DMS53 treated with DMSO at 0.1 percent for 48 hours (cell line): Measurements from ENCODE around the gene GALNT17.
"Not testable (repeated sequence)": the region's sequence is repeated elsewhere in the genome, so short reads cannot be mapped to it uniquely, and the experiment has no call there.

Experiments used
- DNase-seq: peaks from one replicate; lab custom pipeline; 2025; ENCODE audit not compliant: unreplicated experiment; lab: John Stamatoyannopoulos, UW

The GALNT17 gene

DNA sequence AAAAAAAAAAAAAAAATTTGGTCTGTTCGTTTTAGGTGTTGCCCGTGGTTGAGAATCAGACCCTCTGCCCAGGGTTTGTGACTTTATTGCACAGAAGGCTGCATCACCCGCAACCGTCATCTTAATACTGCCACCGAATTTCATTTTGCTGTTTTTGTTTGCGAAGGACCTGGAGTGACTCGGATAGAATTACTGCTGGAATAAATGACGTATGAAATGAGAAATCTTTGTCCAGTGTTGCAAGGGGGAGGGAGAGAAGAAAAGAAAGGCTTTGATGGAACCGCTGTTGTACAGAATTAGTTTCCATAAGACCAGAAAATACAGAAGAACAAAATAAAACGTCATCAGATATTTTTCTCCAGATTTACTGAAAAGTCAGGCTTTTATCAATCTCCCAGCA lies 103.3 kb downstream of the GALNT17 start:
- DNase-seq, result no peak

DNA sequence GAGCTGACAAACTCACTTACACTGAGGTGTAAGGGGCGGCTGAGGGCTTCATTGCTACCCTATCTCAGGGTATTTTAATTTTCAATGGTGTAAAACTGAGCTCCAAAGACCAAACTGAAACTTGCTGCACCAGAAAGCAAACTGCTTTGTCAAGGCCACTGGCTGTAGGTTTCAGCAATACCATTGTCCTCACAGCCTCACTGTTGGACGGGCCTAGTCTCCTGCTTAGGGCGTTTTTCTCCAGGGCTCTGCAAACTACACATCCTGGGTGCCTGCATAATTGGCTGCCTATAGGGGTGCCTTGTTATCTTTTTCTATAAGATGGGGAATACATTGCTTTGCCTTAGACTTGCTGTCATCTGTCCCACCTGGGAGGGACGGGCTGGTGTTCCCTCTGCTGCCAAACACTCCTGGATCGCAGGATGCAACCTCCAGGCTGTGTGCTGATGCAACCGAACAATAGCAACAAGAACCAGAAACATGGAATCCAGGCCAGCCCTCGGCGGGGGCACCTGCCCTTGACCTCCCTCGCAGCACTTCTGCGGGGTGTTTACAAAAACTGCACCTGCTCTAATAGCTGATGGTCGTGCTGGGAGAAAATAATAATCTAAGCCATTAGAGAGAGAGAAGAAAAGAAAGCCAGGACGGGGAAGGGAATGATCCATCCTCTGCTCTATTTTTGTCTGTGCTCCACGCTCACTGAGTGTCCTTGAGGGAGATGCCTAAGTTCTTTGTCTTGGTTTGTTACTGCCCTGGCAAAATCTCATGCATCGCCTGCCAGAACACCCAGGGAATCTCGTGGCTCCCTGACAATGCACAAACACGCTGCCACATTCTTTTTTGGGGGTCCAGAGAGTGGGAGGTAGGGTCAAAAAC lies 104.5 kb downstream of the GALNT17 start:
- DNase-seq, result no peak

DNA sequence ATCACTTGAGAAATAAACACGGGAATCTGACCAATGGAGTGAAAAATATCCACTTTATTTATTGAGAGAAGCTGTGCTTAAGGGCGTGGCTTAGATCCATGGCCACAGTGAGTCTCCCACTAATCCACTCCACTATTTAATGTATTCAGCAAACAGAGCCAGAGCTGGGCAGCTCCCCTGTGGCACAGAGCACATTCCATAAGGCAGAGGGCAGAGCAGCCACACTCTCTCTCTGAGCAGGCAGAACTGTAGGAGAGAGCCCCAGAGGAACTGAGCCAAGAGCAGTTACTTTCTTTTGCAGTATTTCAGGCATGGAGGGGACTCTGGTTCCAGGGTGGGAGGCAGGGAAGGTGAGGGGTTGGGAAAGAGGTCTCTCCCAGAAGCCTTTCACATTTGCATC lies 106.0 kb downstream of the GALNT17 start:
- no peak for DNase-seq

DNA sequence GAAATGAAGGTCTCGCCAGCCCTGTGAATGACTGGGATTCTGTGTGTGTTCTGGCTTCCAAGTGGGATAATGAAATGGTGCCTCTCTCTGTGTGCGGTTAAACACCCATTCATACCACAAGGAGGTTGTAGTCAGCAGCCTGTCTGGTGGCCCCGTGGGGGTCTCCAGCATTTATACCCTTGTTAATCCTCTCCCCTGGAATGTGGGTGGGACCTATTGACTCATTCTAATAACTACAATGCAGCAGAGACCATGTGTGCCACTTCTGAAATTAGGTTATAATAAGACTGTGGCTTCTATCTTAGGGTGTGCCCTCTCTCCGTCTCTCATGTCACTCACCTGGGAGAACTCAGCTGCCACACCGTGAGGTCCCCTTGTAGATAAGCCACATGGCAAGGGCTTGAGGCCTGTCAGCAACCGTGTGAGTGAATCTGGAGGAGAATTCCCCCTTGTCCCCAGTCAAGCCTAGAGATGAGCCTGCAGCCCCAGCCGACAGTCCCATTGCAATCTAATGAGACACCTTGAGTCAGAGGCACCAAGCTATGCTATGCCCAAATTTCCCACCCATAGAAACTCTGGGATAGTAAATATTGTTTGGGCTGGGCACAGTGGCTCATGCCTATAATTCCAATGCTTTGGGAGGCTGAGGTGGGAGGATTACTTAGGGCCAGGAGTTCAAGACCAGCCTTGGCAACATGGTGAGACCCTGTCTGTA lies 106.8 kb downstream of the GALNT17 start:
- DNase-seq, result no peak

DNA sequence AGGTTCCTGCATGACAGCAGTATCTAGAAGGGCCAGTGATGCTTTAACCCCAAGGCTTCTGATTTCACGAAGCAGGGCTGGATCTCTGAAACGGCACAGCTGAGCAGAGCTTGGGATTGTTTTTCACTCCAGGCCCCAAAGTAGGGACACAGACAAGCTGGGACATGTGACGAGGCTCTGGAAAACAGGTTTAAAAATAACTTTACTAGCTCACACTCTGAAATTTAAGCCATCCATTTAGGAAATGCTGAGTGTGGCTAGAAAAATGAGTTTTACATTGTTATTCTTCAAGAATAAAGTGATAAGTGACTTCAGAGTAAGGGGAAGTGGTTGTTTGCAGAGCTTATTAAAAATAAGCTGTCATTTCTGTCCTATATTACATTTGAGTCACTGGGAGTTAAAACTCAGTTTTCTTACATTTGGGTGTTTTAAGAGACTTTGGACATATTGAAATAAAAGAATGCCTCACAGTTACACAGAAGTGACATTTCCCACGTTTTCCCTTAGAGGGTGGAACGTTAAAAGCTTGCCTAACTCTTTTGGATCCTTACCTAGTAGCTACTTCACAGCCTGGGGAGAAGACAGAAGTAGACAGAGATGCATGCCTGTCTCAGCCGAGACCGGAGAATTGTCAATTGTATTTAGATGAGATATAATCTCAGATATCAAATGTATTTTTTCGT lies 107.8 kb downstream of the GALNT17 start:
- no peak for DNase-seq

DNA sequence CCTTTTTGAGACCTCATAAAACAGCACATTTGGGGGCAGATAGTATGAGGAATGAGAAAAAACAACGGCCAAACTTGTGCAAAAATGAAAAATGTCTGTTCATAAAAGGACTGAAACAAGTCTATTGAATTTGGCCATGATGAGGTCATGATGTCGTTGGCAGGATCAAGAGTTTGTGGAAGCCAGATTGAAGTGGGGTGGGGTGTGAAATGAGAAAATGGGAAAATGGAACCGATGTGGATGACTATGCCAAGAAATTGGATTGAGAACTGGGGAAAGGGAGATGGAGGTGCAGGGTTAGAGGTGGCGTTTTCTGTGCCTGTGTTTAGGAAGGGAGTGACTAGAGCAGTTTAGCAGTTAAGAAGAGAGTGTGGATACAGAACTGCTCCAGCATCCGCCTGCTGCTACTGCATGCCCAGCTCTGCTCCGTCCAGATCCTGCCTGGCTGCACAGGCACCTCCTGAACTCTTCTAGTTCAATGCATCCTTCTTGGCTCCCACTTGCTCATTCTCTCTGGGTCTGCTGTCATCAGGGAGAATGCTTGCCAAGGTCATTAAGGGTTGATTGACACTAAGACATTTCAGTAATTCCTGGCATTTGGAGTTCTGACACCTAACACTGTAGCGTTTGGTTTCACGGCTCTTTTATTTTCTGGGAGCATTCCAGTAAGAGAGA lies 111.9 kb downstream of the GALNT17 start:
- no peak for DNase-seq

DNA sequence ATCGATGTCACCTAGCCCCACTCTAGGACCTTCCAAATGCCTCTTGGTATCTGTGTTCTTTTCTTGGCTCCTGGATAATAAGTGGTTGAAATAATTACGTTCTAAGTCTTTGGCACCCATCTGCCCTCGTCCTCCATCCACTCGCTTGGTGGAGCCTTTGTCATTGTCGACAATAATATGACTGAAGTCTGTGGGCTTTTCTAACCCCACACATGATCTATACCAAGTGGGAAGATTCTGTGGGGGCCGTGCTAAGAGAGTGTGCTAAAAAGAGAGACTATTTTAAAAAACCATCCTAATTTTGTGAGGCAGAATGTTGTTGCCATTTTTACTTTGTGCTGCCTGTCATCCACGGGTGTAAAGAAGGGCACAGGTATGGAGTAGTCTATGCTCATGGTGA lies 113.1 kb downstream of the GALNT17 start:
- DNase-seq, result no peak

DNA sequence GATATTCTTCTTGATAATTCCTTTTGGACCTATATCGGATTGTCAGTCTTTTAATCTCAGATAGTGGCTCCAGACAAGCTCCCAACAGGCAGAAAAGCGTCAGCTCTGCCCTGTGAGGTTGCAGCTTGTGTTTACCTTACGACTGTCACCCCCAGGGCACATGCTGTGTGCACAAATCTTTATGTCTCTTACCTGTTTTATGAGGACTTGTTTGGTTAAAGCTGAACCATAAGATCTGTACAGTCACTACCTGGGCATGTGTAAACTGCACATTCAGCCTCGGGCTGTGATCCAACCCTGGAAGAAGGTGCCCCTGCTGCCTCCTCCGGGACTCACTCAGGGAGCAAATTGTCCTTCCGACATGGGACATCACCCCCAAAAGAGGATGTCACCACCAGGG lies 119.8 kb downstream of the GALNT17 start:
- DNase-seq, result no peak

DNA sequence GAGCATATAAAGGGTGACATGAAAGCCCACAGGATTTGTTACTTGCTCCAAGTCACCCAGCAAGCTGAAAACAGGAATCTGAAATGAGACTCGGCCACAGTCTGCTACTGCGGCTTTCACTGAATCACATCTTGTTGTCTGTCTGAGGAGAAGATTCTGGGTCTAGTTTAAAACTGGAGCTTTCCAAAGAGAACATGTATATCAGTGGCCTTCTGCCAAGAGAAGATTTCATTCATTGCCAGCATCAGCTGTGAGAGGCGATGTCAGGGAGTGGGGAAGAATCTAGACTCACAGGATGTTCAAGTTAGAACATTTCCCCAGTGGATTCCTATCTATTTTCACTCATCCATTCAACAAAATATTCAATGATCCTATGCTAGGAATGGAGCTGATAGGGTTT lies 122.8 kb downstream of the GALNT17 start:
- no peak for DNase-seq

DNA sequence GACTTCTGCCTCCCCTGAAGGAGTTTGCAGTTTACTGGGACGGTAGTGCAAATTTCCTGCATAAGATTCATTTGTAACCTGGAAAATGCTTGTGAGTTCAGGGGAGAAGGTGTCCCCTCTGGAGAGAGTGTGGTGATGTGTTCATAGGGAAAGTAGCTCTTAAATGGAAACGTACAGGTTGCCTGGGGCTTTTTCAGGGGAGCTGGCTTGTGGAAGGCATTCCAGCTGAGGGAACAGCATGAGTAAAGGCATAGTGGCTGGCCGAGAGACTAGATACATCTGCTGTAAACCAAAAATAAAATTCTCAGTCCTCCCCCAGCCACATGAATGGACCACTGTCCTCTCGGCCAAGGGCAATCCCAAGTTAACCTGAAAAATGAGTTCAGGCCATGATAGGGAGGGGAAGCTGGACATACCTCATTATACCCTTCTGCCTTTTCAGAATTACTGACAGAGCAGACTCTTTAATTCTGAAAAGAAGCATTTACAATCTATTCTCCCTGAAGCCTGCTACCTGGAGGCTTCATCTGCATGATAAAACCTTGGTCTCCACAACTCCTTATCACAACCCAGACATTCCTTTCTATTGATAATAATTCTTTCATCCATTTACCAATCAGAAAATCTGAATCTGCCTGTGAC lies 123.7 kb downstream of the GALNT17 start:
- no peak for DNase-seq

DNA sequence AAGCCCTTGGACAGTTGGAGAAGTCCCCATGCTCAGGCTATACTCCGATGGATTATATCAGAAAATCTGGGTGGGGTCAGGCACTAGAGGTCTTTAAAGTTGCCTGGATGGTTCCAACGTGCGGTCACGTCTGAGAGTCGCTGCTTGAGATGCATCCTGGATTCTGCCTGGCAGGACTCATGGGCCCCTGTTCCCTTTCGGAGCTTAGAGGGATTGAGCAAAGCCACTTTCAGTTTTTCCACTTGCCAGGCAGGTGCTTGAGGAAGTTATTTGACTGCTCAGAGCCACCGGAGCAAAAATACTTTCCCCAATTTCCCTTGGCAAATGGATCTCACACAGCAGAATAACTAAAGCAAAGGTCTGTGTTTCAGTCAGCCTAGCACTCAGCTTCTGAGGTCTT lies 129.1 kb downstream of the GALNT17 start:
- DNase-seq, result no peak

DNA sequence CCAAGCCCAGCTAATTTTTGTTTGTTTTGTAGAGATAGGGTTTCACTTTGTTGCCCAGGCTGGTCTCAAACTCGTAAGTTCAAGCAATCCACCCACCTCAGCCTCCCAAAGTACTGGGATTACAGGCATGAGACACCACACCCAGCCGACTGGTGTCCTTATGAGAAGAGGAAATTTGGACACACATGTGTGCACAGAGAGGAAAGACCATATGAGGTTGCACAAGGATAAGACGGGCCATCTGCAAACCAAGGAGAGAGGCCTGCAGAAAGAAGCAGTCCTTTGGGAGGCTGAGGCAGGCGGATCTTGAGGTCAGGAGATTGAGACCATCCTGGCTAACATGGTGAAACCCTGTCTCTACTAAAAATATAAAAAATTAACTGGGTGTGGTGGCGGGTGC lies 130.9 kb downstream of the GALNT17 start:
- not testable (repeated sequence) for DNase-seq

DNA sequence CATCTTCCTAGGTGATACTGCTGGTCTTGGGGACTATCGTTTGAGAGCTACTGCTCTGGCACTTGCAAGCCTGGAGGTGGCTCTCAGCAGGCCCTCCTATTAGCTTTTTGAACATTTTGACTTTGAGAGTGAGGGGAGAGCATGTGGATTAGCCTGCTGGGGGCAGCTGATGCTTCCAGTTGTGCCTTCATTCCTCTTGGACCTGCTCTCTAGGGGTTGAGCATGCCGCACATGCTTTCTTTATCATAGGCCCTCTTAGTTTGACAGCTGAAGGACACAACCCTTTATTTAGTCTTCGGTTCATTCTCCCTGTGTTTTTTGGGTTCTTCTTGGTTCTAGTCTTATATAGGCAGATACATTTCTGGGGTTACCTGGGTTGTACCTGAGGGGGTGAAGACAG lies 132.1 kb downstream of the GALNT17 start:
- no peak for DNase-seq

DNA sequence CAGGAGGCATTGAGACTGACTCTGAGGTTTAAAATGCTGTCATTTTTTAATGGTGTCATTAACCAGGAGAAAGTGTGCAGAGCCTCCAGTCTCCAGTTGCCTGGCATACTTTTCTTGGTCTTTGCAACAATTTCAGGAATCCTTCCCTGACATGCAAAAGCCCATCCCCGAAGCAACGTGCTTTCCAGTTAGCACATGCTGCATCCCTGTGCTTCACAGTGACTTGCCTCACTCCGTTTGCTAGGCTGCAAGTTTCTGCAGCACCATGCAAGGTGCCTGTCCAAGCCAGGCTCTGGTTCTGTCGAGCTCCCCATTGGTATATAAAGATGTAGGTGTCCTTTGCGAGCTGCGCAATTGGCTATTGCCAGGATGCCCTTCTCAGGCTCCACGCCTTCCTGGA lies 135.0 kb downstream of the GALNT17 start:
- DNase-seq, result no peak

DNA sequence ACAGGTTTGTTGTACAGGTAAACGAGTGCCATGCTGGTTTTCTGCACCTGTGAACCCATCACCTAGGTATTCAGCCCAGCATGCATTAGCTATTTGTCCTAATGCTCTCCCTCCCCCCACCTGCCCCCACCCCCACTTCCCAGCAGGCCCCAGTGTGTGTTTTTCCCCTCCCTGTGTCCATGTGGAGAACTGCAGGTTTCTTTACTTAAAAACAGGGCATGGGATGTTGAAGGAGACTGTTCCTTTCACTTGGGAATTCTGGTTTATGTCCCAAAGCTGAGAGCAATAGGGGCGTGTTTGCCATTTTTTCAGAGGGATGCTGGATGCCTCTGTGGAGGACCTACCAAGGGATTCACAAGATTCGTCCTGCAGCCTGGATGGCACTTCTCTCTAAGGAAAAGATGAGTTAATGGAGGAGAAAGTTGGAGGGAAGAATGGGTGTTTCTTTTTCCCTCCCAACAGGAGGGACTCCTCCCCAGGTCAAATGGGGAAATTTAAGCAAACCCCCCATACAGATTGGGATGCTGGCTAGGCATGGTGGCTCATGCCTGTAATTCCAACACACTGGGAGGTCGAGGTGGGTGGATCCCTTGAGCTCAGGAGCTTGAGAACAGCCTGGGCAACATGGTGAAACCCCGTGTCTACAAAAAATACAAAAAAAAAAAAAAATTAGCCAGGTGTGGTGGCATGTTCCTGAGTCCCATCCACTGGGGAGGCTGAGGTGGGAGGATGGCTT lies 136.0 kb downstream of the GALNT17 start:
- no peak for DNase-seq

DNA sequence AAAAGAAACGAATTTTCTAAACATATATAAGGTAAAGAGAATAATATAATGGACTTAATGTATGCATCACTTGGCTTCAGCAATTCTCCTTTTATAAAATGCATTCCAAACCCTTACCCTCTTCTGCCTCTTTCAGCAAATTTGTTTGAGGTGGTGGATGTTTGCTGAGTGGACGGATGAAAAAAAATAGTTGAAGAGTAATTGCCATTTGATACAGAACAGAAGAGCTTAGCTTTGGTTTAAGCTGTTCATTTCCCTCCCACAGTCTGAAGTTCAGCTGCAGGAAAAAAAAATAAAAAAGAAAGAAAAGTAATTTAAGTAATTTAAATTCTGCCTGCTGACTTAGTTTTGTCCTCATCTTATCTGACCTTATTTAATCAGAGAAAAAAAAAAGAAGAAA lies 138.6 kb downstream of the GALNT17 start:
- DNase-seq, result no peak

DNA sequence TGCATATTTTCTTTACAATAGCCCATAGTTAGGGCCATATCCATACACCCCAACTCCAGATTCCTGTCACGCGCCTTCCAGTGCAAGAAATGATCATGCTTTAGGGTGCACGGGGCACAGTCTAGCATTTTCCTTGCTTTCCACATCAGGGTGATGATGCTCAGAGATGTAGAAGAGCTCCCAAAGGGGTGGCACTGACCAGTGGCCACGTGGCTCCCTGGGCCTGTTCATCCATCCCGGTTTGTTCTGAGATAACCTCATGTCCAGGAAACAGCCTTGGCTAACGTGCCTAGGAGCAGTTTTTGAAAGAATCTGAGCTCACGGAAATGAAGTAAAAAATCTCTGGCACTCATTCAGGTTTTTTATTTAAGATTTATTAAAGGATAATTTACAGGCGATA lies 139.3 kb downstream of the GALNT17 start:
- no peak for DNase-seq

DNA sequence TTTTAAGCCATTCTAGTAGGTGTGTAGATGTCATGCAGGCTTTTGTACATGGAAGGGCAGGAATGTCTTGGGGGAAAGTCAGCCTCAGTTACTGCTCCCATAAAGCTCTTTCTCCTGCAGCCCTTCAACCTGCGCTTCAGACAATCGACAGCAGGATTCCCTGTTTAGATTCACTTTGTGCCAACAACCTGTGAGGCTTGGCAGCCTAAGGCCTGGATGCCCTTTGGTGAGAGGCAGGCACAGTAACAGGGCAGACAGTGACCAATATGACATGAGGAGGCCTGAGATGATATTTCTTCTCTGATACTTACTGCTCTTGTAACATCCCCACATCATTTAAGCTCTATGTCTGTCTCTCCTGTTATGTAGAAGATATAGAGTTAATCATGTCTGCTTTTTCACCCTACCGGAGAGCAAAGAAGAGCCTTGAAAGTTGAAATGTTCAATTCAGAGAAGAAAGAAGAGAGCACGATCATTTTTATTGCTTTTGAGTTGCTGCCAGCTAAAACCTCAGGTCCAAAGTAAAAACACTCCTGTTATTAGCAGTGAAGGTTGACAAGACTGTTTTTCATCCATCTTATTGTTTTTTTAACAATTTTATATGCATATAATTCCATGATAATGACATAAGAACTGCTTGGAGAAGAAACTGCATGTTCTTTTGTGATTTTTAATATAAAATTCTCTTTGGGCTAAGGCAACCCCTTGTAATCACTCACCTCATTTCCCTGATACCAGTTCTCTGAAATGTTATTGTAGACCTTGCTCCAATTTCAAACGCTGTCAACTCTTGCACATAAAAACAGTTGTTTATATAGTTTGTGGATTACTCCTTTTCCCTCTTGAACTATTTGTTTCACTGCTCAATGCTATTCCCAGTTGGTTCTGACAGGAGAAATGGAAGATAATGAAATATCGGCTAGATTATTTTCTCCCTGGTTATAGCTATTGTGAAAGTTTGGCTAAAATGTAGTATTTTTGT lies 140.9 kb downstream of the GALNT17 start:
- DNase-seq, result no peak

DNA sequence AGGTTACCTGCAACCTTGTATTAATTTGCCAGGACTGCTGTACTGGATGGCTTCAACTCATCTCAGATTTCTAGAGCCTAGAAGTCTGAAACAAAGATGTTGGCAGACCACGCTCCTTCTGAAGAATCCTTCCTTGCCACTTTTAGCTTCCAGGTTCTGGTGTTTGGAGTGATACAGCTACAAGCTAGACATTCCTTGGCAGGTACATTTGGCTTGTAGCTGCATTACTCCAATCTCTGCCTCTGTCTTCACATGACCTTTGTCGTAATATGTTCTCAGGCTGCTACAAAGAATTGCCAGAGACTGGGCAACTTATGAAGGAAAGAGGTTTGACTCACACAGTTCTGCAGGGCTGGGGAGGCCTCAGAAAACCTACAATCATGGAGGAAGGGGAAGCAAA lies 146.3 kb downstream of the GALNT17 start:
- DNase-seq, result no peak
